ENCODE results near the gene GCC2.

GRCh38 chr2:108554528-108554927, 105.5 kb downstream of the GCC2 start:
- TF ChIP-seq CTCF (IDR thresholded peaks at IDR 0.05; ENCODE audit: poor library complexity) (no peak), EZH2 (IDR thresholded peaks at IDR 0.05; ENCODE audit: borderline replicate concordance) (no peak), EZH2phosphoT487 (IDR thresholded peaks at IDR 0.05; ENCODE audit: low read depth, severe bottlenecking, unreplicated experiment) (no peak)

All from hepatocyte (in vitro differentiated cells).